NK-92 treated with Interleukin-12 subunit alpha and Interleukin-12 subunit beta, amount 100 ng/mL, for 24 hours (cell line): ENCODE measurements around the gene TMCC3.
"Not testable (repeated sequence)": the region's sequence is repeated elsewhere in the genome, so short reads cannot be mapped to it uniquely, and the experiment has no call there.

ENCODE experiments used
- DNase-seq: peaks from one replicate; lab custom pipeline; 2025; lab: John Stamatoyannopoulos, UW

TMCC3 gene

DNA sequence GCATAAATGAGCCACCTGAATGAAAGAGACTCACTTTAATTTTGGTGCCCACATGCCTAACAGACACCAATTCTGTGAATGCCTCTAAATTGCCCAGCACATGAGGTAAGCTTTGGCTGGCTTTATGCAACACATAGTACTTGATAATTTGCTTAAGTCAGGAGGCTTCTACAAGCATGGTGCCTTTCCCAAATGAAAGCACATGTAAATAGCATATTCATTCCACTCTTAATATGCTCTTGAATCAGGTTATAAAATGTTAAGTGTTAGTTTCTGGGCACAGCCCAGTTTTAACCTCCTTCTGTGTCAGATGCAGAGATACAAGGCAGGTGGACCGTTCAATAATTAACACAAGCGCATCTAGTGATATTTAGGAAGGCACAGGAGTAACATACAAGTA is 15.6 kb downstream of the TMCC3 start:
- DNase-seq, result no peak

DNA sequence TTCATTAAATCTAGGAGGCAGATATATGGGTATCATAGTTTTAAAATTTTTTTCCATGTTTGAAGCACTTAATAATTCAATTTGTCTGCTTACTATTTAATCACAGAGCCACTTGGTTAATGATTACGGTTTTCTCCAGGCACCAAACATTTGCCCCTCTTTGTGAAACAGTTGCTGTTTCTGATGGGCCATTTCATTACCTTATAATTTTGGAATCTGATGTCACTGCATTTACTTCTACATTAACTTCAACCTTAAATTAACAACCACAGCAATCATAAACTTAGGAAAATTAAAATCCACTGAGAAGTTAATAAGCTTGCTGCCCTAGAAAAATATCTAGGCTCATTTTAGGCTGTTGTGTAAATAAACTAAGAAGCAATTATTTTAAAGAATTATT is 17.0 kb downstream of the TMCC3 start:
- no peak for DNase-seq

DNA sequence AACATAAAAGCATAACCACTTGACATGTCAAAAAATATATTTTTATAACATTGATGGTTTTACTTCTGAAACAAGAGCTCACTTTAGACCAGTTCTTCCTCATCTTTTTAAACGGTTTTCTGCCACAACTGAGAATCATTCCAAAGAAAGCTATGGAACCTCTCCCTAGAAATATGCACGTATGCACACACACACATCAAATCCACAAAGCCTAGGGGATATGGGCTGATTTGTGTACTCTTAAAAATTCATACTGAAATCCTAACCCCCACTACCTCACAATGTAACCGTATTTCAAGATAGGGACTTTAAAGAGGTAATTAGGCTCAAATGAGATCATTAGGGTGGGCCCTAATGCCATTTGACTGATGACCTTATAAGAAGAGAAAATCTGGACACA is 19.3 kb downstream of the TMCC3 start:
- no peak for DNase-seq

DNA sequence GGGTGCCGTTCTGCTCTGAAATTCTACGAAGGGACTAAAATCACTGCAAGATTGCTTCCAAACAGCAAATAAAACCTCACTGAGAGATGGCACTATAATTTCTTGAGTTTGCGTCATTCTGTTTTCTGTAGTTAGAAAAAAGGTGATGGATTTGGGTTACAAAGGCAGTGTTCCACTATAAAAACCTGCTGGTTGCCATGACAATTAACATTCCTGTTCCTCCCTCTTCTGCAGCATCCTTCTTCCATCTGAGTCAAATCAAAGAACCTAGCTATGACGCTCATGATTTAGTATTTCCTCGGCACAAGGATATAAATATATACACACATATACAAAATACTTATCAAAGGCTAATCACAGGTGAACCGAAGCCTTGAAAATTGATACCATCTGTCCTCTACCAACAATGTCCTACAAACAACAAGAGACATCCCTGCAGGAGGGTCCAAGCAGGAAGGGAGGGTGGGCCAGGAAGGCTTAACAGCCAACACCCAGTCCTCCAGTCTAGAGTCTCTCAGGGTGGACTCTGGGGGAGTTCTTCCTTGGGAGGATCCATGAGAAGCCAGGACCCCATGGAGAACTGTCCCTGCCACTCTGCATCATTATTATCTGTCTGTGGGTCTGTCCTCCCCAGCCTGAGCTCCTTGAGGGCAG is 21.4 kb downstream of the TMCC3 start:
- DNase-seq, result no peak

DNA sequence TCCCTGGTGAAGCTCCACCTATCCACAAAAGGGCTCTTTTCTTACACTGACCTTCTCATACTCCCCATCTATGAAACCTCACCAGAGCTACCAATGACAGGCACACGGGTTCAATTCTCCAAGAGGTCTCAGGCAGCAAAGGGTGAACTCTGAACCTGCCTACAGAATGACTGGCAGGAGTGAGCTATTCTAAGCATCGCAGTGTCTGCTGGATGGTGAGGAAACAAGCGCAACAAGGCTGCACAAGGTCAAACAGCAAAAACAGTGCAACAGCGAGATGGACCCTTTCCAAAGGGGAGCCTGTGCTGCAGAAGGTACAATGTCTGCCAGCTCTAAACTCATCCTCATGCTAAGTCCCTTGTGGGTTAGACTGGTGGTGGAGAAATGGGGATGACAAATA is 22.0 kb downstream of the TMCC3 start:
- no peak for DNase-seq

DNA sequence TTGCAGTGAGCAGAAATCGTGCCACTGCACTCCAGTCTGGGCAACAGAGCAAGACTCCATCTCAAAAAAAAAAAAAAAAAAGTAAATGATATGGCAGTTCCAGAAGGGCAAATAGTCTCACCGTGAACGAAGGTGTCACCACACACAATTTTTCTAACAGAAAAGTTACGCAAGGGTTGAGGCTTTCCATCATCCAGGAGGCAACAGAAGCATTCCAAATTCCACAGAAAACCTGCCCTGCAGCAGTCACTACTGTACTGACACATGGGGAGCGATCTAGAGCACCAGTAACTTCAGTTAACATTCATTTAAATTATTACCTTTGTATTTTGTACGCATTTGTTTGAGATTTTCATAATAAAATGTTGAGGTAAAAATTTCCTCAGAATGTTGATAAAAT is 24.8 kb downstream of the TMCC3 start:
- no peak for DNase-seq

DNA sequence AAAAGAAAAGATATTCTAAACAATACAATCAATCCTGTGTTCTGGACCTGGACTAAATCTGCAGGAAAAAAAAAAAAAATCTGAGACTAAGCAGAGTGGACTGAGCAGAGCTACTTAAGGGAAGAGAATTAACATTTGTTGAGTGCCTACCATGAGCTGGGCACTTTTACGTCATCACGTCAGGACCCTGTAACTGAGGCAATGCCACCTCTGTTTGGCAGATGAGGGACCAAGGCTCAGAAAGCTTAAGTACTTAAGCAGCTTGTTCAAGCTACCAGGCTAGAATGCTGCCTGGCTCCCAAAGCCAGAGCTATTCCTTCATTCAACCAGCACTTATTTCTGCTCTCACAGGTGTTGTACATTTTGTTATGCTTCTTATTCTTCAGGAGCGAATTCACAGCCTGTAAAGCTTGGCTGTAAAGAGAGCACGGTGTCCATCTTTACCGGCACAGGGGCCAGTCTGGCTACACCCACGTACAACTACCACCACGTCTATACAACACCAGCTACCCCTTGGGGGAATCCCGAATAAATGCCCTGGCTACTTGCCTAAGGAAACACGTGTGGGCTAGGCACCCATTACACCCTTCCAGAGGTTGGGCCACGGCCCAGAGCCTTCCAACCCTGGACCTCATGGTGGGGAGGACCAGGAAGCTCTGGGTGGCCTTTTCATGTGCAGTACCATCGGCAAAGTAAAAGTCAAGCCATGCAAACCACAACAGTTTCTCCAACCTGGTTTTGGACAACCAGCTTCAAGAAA is 27.0 kb downstream of the TMCC3 start:
- no peak for DNase-seq

DNA sequence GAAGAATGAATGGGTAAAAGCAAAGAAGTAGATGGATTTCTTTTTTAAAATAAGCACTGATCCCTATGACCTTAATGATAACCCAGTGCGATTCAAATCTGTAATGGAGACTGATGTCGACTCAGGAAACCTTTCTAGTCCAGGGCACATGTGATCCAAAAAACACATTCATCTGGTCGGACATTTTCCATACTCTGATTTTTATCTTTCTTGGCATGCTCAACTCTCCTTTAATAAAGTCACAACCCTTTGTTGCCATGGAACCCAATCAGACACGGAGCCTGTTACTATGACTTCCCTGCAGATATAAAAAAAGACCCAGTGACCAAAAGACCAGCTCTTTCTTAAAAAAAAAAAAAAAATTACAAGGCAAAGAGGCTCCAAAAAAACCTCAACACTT is 27.9 kb downstream of the TMCC3 start:
- DNase-seq, result no peak

DNA sequence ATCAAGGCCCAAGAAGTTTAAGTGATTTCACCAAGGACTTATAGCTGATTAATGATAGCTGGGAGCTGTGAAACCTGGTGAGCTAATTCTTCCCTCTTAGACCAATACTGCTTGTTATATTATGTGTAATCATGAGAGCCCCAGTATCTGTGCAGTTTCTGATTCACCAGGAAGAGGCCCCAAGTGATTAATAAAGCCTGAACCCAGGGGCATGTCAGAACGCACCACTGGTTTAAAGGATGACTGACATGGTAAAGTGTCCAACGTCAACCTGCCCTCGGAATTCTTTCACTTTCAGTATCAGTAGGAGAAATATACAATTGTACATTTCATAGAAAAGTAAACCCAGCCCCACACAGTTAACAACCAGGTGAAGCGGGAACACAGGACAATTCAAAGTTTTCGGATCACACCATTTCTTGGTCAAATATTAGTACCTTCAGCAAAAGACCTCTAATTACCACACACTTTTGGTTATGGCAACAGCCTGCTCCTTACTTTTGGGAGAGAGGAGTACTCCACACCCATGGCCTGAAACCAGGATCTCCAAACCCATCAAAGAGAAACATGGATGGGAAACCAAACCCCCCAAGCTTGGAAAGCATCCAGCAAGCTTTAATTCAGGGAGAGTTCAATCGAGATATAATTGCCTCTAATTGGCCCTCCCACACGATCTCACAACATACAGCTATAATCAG is 28.5 kb downstream of the TMCC3 start:
- no peak for DNase-seq

DNA sequence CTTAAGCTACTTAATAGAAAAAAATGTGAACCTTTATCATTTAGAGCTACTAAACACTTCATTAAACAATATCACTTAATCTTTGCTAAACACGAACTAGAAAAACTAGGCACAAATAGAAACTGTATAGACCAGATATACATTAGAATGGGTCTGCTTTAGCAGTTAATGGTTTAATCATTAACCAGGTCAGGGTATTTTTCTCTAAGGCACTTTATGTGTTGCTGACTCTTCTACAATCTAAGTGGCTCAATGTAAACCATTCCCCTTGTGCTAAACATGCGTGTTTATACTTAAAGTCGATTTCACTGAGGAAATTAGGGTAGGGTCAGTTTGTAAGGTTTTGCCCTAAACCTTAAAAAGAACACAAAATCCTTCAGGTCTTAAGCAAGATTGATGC is 29.7 kb downstream of the TMCC3 start:
- DNase-seq, result no peak

DNA sequence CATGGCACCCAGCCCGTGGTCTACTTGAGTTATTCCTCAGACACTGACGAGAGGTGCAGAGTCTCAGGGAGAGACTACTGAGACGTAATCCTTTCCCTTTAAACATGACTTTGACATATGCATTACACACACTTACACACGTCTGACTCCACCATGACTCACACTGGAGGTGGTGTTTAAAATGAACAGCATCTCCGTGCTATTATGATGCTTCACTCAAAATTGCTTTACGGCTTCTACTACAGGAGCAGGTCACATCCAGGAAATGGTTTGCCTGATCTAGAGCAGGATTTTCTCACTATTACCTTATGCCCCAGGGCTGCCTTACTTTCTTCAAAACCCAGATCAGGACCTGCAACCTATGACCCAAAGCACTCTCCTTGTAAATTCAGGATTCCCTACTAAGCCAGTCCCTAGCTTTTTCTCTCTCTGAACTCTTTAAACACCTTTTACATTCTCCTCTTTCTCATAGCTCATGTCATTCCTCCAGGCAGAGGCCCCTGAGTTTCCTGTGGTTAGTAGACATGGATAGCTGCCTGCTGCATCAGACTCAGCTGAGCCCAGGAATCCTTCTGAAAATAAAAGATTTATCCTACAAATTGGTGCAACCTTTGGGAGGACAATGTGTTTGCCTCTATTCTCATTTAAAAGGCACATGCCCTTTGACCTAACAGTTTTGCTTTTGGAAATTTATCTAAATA is 31.2 kb downstream of the TMCC3 start:
- no peak for DNase-seq

DNA sequence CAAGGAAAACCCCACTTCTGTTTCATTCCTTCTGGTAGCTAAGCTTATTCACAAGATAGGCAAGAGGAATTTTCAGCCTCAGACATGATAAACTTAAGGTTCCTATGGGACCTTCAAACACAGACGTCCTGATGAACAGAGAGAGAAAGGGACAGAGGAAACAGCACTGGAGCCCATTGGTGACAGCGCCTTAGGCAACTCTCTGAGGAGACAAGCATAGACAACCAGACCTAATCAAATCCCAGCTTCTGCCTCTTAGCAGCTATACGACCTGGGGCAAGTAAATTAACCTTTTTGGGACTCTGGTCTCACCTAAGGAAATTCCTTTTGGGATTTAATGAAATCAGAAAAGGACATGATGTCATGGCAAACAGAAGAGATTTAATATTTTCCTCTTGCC is 33.3 kb downstream of the TMCC3 start:
- DNase-seq, result no peak

DNA sequence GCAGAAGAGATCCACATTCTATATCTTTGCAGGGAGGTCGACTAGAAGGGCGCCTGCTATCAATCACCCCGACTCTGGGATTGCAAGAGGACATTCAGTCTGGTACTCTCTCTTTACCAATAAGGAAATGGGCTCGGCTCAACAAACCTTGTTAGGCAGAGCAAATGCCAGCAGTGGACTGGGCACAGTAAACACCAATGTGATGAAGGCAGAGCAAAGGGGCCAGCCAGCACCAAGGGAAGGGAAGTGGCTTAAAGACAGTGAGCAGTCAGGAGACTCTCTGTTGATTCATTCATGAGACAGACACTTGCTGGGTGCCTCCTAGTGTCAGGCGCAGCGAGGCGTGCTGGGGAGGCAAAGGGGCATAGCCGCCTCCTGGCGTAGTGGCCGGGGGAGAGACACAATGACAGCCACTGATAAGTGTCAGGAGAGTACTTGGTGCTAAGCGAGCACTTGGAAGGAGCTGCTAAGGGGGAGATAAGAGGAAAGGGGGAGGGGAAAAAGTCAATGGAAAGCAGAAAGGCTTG is 34.1 kb downstream of the TMCC3 start:
- no peak for DNase-seq

DNA sequence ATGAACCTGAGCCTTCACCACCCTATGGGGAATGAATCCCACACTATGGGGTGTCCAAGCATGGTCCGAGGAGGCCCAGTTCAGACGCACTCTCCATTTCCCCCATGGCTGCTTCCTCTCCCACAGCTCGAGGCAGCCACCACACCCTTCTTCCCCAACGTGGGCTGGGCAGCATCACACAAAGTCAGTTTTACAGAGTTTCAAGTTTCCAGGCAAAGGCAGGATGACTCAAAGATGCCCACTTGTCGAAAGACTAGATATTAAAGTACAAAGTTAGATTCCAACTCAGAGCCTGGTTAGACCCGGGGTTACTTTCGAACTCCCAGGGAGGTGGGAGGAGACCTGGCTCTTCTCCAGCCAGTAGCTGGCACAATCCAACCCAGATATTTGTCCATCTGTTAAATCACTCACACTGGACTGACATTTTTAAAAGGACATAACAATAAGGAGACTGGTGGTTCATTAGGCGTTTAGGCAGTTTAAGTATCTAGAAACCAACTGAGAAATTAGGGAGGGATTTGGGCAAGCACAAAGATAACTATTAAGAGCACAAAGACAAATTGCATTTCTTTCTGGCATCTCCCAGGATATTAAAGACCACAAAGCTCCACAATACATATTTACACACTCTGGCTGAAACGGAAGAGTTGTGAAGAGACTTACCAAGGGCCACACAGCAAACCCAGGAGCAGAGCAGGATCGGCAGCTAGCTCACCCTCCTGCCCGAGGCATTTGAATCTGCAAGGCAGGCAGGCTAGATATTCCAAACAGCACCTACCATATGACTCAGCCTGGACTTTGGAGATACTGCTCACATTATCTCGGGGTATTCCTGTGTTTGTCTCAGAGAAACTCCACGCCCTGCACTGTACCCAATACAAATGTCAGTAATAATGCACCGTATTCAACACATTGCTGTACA is 34.8 kb downstream of the TMCC3 start:
- no peak for DNase-seq

DNA sequence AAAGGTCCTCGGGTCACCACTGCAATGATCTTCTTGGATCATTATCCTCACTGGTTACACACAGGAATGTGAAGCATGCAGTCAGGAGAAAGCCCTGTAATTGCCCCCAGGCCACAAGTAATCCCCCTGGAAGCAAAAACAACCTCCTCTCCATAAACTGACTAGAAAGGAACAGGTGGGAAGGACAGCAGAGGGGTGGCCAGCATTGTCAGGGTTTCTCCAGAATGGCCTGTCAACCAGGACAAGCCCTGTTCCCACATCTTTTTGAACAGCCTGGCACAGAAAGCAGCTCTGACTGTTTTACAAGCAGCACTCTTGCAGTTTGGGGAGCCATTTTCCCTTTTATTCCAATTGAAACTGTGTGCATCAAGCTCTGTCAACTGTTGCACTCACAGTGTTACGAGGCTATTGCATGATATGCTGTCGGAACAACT is 36.1 kb downstream of the TMCC3 start:
- DNase-seq, result no peak

DNA sequence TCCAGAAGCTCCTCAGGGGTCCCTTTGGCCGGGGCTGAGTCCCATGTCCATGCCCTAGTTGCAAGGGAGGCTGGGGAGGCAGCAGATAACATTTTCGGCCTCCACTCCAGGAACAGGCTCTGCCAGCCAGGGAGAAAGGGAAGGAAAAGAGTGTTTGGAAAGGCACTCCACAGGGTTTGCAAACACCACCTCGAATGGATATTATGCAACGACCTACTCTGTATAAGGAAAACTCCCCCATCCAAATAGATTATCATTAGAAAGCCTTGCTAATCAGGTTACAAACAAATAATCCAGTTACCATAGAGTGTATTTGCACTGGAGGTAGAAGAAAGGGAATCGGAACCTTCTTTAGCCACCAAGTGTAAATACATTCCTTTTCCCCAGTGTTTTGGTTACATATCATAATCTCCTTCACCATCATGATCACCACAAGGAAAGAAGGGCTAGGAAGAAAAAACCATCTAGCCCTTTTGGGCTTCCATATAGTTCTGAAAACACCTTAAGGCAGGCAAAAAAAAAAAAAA is 40.4 kb downstream of the TMCC3 start:
- DNase-seq, result no peak

DNA sequence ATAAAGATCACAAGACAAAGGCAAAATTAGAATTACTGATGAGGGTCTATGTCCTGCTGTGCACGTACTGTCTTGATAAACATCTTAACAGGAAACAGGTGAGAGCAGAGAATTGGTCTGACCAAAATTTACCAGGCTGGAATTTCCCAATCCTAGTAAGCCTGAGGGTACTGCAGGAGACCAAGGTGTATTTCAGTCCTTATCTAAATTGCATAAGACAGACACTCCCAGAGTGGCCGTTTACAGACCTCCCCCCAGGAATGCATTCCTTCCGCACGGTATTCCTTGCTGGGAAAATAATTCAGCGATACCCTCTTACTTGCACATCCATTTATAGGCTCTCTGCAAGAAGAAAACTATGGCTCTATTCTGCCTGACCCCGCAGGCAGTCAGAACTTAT is 43.5 kb downstream of the TMCC3 start:
- not testable (repeated sequence) for DNase-seq

DNA sequence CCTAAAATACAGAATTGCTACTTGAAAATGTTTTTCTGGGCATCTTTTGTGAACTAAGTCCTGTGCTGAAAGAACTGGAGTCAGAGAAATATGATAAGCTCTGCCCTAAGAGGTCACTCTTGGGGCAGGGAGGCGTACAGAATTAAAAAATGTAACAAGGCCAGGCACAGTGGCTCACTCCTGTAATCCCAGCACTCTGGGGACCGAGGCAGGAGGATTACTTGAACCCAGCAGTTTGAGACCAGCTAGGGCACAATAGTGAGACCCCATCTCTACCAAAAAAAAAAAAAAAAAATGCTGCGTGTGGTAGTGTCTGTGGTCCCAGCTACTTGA is 46.0 kb downstream of the TMCC3 start:
- no peak for DNase-seq

DNA sequence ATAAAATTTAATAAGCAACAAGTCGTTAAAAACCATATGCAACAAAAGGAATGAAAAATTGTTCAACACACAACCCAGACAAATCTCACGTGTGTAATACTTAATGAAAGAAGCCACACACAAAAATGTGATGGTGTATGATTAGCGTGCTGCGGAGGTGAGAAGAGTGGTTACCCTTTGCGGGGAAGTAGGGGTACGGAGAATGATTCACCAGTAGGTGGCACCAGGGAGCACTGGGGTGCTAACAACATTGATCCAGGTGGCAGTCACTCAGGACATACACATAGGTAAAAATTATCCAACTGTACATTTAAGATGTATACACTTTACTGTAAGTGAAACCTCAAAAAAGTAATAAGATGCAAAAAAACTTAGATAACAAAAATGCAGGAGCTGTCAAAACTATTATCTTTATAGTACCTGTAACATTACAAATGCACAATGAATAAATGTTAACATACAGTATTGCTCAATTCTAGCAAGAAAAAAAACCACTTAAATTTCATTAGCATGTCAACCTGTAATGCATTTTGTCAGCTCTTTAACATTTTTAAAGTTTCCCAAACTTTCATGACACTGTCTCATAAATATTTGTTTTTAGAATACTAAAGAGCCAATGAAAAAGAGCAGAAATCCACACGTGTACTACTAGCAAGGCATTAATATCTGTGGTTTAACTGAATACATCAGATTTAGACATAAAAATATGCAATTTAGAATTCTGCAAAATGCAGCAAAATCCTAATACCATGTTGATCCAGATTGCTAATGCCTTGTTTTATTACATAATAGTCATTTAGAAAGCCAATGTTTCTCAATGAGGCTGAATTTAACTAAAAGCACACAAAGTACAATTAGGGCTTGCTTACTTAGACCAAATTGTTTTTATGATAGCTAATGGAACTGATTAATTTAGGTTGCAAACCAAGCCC is 46.7 kb downstream of the TMCC3 start:
- no peak for DNase-seq

DNA sequence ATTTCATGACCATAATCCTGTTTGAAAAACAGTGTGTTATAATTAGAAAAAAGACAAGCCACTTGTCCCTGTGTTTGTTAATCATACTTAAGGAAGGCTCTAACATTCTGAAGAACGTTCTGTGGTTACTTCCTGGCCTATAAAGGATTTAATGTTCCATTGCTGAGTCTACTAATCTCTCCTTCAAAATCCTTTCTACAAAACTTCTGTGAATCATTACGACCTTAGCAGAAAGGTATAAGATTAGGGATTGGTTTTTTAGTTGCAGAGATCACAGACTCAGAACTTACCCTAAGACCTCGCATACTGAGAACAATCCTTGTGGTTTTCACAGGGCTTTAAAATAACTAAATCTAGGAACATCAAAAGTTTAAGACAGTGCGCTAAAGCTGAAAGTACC is 48.3 kb downstream of the TMCC3 start:
- DNase-seq, result no peak
